Measurements from ENCODE around the gene TRIM41. TPM values are rescaled to one million over a fixed set of nuclear protein-coding genes. Genes with fewer than 3 reads are reported as not detected.

The TRIM41 gene
- total and polyA plus RNA-seq, 2 donors: 19.9 to 25.8 TPM

DNA sequence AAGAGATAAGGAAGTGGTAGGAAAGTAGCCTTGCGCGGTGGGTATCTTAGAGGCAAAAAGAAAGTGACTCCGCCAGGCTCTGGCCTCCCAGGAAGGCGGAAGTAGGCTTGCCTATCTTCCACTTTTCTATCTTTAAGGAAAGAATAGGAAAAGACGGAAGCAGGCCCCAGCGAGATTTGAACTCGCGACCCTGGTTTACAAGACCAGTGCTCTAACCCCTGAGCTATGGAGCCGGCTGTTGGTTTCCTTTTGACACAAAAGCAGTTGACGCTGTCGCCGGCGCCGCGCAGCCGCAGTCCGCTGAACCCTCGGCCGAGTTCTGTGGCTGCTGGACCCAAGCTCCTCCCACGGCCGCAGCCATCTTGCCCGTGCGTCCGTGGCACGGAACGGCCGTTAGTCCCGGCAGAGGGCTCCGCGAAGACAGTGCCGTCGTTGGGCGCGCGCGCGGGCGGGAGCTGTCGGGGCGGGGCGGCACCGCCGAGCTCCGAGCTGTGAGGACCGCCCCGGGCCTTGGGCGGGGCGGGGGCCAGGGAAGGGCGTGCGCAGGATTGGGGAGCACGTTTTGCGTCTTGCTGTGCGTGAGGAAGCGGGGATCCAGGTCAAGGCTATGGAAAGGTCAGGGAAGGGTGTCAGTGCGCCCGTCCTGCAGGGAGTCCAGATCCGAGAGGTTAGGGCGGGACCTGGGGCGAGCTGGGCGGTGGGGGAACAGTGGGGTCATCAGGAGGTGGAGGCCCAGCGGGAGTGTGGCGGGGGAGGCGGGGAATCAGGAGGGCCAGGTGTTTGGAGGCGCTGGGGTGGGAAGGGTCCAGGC, 31.4 kb upstream of the TRIM41 start:
- peaks cover 0 to 6% of the 10 kb centered on the region in 2 donors for H3K9me3 ChIP-seq (ENCODE audit: control insufficient read depth in 2 of 2, insufficient read depth in 1 of 2, low read length in 1 of 2)
- WGBS: under 1% methylated on average over 64 of the region's 64 CpGs
- H3K4me1 ChIP-seq (ENCODE audit: control insufficient read depth in 2 of 2, insufficient read depth in 2 of 2, low read length in 2 of 2): peaks cover 20 to 49% of the 10 kb centered on the region in 2 donors
- peak overlapping the region; percentile 64 to 96 for H3K27ac ChIP-seq (ENCODE audit: low read depth in 1 of 2, low read length in 1 of 2)
- peak overlapping the region; percentile 88 to 97 for H3K4me3 ChIP-seq (ENCODE audit: low read length in 2 of 2)
- H3K36me3 ChIP-seq (ENCODE audit: control insufficient read depth in 2 of 2, insufficient read depth in 2 of 2, low read length in 1 of 2): no peaks in the 10 kb centered on the region
- H3K27me3 ChIP-seq (ENCODE audit: control insufficient read depth in 2 of 2, insufficient read depth in 1 of 2, low read length in 1 of 2): peaks cover 4 to 71% of the 10 kb centered on the region in 2 donors
- peak in 8 of 9 donors; percentile 85 to 97 (median 92) for DNase-seq (ENCODE audit: low read depth in 6 of 9, low spot score in 9 of 9)

DNA sequence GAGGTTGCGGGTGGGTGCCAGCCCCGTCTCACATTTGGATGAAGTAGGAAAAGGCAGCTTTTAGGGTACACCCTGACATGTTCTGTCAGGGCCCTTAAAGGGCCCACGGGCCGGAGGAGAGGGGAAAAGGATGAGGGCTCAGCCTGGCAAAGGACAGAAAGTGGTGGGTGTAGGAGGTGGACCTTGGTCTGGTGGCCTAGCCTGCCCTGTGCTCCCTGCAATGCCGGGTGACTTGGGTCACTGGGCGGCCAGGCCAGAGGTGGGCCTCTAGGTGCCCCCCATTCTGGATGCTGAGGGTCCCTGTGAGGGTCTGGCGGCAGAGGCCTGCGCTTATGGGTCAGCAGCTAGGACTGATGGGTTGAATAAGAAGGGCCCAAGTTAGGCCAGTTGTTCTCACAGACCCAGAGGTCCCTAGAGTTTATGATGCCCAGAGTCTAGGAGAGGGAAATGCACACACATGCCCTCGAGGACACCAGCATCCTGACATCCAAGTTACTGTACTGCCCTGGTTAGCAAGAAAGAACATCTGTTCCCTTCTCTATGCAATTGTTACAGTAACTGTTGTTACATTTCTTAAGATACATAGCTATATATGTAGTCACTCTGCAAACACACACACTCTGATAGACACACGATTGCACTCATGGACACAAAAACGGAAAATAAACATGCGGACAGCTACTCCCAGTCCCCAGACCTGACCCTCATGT, 30.6 kb upstream of the TRIM41 start:
- peaks cover 0 to 6% of the 10 kb centered on the region in 2 donors for H3K9me3 ChIP-seq (ENCODE audit: control insufficient read depth in 2 of 2, insufficient read depth in 1 of 2, low read length in 1 of 2)
- no peaks in the 10 kb centered on the region for H3K36me3 ChIP-seq (ENCODE audit: control insufficient read depth in 2 of 2, insufficient read depth in 2 of 2, low read length in 1 of 2)
- peaks cover 4 to 73% of the 10 kb centered on the region in 2 donors for H3K27me3 ChIP-seq (ENCODE audit: control insufficient read depth in 2 of 2, insufficient read depth in 1 of 2, low read length in 1 of 2)
- H3K27ac ChIP-seq (ENCODE audit: low read depth in 1 of 2, low read length in 1 of 2): peak overlapping the region in 1 of 2 donors; percentile 96
- peak overlapping the region; percentile 88 to 97 for H3K4me3 ChIP-seq (ENCODE audit: low read length in 2 of 2)
- peaks cover 20 to 47% of the 10 kb centered on the region in 2 donors for H3K4me1 ChIP-seq (ENCODE audit: control insufficient read depth in 2 of 2, insufficient read depth in 2 of 2, low read length in 2 of 2)
- no peak for DNase-seq (ENCODE audit: low read depth in 6 of 9, low spot score in 9 of 9)
- WGBS: 63% methylated on average over 12 of the region's 12 CpGs

DNA sequence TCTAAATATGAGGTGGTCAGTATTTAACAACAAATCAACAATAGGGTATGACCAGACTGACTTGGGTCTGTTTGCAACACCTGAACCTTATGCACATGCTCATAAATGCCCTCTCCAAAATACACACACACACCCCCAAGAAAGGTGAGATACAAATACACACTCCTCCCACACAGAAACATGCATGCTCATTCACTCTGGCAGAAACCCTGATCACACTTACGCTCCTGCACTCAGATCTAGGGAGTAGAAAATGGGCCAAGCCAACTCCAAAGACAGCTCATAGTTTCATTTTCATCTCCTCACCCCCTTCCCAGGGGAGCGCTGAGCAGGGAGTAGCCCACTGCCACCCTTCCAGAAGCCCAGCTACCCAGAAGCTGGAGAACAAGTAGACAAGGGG, 29.4 kb upstream of the TRIM41 start:
- H3K27me3 ChIP-seq (ENCODE audit: control insufficient read depth in 2 of 2, insufficient read depth in 1 of 2, low read length in 1 of 2): peaks cover 4 to 74% of the 10 kb centered on the region in 2 donors
- WGBS: 58% methylated on average over 2 of the region's 2 CpGs
- no peak overlapping the region for H3K4me3 ChIP-seq (ENCODE audit: low read length in 2 of 2)
- no peak overlapping the region for H3K27ac ChIP-seq (ENCODE audit: low read depth in 1 of 2, low read length in 1 of 2)
- H3K9me3 ChIP-seq (ENCODE audit: control insufficient read depth in 2 of 2, insufficient read depth in 1 of 2, low read length in 1 of 2): peaks cover 0 to 6% of the 10 kb centered on the region in 2 donors
- no peaks in the 10 kb centered on the region for H3K36me3 ChIP-seq (ENCODE audit: control insufficient read depth in 2 of 2, insufficient read depth in 2 of 2, low read length in 1 of 2)
- peaks cover 20 to 37% of the 10 kb centered on the region in 2 donors for H3K4me1 ChIP-seq (ENCODE audit: control insufficient read depth in 2 of 2, insufficient read depth in 2 of 2, low read length in 2 of 2)
- no peak for DNase-seq (ENCODE audit: low read depth in 6 of 9, low spot score in 9 of 9)

GRCh38 chr5:181194489-181195248, 28.4 kb upstream of the TRIM41 start:
- H3K27me3 ChIP-seq (ENCODE audit: control insufficient read depth in 2 of 2, insufficient read depth in 1 of 2, low read length in 1 of 2): peaks cover 10 to 73% of the 10 kb centered on the region in 2 donors
- no peak for DNase-seq (ENCODE audit: low read depth in 6 of 9, low spot score in 9 of 9)
- 88% methylated on average over 21 of the region's 21 CpGs for WGBS

GRCh38 chr5:181195249-181195761, 27.8 kb upstream of the TRIM41 start:
- H3K4me3 ChIP-seq (ENCODE audit: low read length in 2 of 2): no peak overlapping the region
- no peaks in the 10 kb centered on the region for H3K9me3 ChIP-seq (ENCODE audit: control insufficient read depth in 2 of 2, insufficient read depth in 1 of 2, low read length in 1 of 2)
- H3K27me3 ChIP-seq (ENCODE audit: control insufficient read depth in 2 of 2, insufficient read depth in 1 of 2, low read length in 1 of 2): peaks cover 11 to 73% of the 10 kb centered on the region in 2 donors
- WGBS: 91% methylated on average over 45 of the region's 45 CpGs
- peaks cover 7 to 21% of the 10 kb centered on the region in 2 donors for H3K4me1 ChIP-seq (ENCODE audit: control insufficient read depth in 2 of 2, insufficient read depth in 2 of 2, low read length in 2 of 2)
- no peak overlapping the region for H3K27ac ChIP-seq (ENCODE audit: low read depth in 1 of 2, low read length in 1 of 2)
- no peaks in the 10 kb centered on the region for H3K36me3 ChIP-seq (ENCODE audit: control insufficient read depth in 2 of 2, insufficient read depth in 2 of 2, low read length in 1 of 2)
- no peak for DNase-seq (ENCODE audit: low read depth in 6 of 9, low spot score in 9 of 9)

More at GRCh38 chr5:181194489-181195248, 28.4 kb upstream of the TRIM41 start:
- H3K4me1 ChIP-seq (ENCODE audit: control insufficient read depth in 2 of 2, insufficient read depth in 2 of 2, low read length in 2 of 2): peaks cover 13 to 27% of the 10 kb centered on the region in 2 donors
- H3K4me3 ChIP-seq (ENCODE audit: low read length in 2 of 2): no peak overlapping the region
- no peaks in the 10 kb centered on the region for H3K36me3 ChIP-seq (ENCODE audit: control insufficient read depth in 2 of 2, insufficient read depth in 2 of 2, low read length in 1 of 2)
- H3K27ac ChIP-seq (ENCODE audit: low read depth in 1 of 2, low read length in 1 of 2): no peak overlapping the region
- H3K9me3 ChIP-seq (ENCODE audit: control insufficient read depth in 2 of 2, insufficient read depth in 1 of 2, low read length in 1 of 2): no peaks in the 10 kb centered on the region

GRCh38 chr5:181197326-181197951, 25.6 kb upstream of the TRIM41 start:
- peaks cover 3 to 6% of the 10 kb centered on the region in 2 donors for H3K4me1 ChIP-seq (ENCODE audit: control insufficient read depth in 2 of 2, insufficient read depth in 2 of 2, low read length in 2 of 2)
- peaks cover 29 to 82% of the 10 kb centered on the region in 2 donors for H3K27me3 ChIP-seq (ENCODE audit: control insufficient read depth in 2 of 2, insufficient read depth in 1 of 2, low read length in 1 of 2)
- no peak for DNase-seq (ENCODE audit: low read depth in 6 of 9, low spot score in 9 of 9)
- H3K9me3 ChIP-seq (ENCODE audit: control insufficient read depth in 2 of 2, insufficient read depth in 1 of 2, low read length in 1 of 2): no peaks in the 10 kb centered on the region
- WGBS: 85% methylated on average over 8 of the region's 8 CpGs
- H3K27ac ChIP-seq (ENCODE audit: low read depth in 1 of 2, low read length in 1 of 2): no peak overlapping the region
- no peak overlapping the region for H3K4me3 ChIP-seq (ENCODE audit: low read length in 2 of 2)
- H3K36me3 ChIP-seq (ENCODE audit: control insufficient read depth in 2 of 2, insufficient read depth in 2 of 2, low read length in 1 of 2): no peaks in the 10 kb centered on the region

- peaks cover 0 to 3% of the 10 kb centered on the region in 2 donors for H3K4me1 ChIP-seq (ENCODE audit: control insufficient read depth in 2 of 2, insufficient read depth in 2 of 2, low read length in 2 of 2)
- no peaks in the 10 kb centered on the region for H3K9me3 ChIP-seq (ENCODE audit: control insufficient read depth in 2 of 2, insufficient read depth in 1 of 2, low read length in 1 of 2)
- 93% methylated on average over 12 of the region's 12 CpGs for WGBS
- H3K4me3 ChIP-seq (ENCODE audit: low read length in 2 of 2): no peak overlapping the region
- no peak for DNase-seq (ENCODE audit: low read depth in 6 of 9, low spot score in 9 of 9)
- no peak overlapping the region for H3K27ac ChIP-seq (ENCODE audit: low read depth in 1 of 2, low read length in 1 of 2)
- H3K27me3 ChIP-seq (ENCODE audit: control insufficient read depth in 2 of 2, insufficient read depth in 1 of 2, low read length in 1 of 2): peaks cover 35 to 89% of the 10 kb centered on the region in 2 donors
- no peaks in the 10 kb centered on the region for H3K36me3 ChIP-seq (ENCODE audit: control insufficient read depth in 2 of 2, insufficient read depth in 2 of 2, low read length in 1 of 2)
These were observed 24.9 kb upstream of the TRIM41 start for GRCh38 chr5:181198106-181198685.

- H3K4me3 ChIP-seq (ENCODE audit: low read length in 2 of 2): no peak overlapping the region
- peaks cover 0 to 9% of the 10 kb centered on the region in 2 donors for H3K4me1 ChIP-seq (ENCODE audit: control insufficient read depth in 2 of 2, insufficient read depth in 2 of 2, low read length in 2 of 2)
- H3K9me3 ChIP-seq (ENCODE audit: control insufficient read depth in 2 of 2, insufficient read depth in 1 of 2, low read length in 1 of 2): no peaks in the 10 kb centered on the region
- no peak for DNase-seq (ENCODE audit: low read depth in 6 of 9, low spot score in 9 of 9)
- 74% methylated on average over 9 of the region's 9 CpGs for WGBS
- H3K27ac ChIP-seq (ENCODE audit: low read depth in 1 of 2, low read length in 1 of 2): no peak overlapping the region
- H3K27me3 ChIP-seq (ENCODE audit: control insufficient read depth in 2 of 2, insufficient read depth in 1 of 2, low read length in 1 of 2): peaks cover 43 to 94% of the 10 kb centered on the region in 2 donors
- H3K36me3 ChIP-seq (ENCODE audit: control insufficient read depth in 2 of 2, insufficient read depth in 2 of 2, low read length in 1 of 2): no peaks in the 10 kb centered on the region
These were observed 24.1 kb upstream of the TRIM41 start for GRCh38 chr5:181198905-181199519.

Data from thymus (tissue), 11 donors.